Breast epithelium (tissue), 4 donors: ENCODE results near the gene MAN2A1. TPM values are rescaled to one million over a fixed set of nuclear protein-coding genes. Genes with fewer than 3 reads are reported as not detected.

Source experiments
- DNase-seq, 2 donors: peaks; one replicate each; pipeline ENCODE4 v3.0.0-alpha.2; 2019; ENCODE audit warnings: low spot score in 2 of 2
- H3K27ac ChIP-seq, 2 donors: fragments of 200-600 bp; sonication (generic) in 1 of 2; one replicate each; pipeline ENCODE4 v1.5.1; 2016 to 2019; ENCODE audit warnings: mild to moderate bottlenecking in 1 of 2
- H3K27me3 ChIP-seq, 2 donors: fragments of 200-600 bp; sonication (generic) in 1 of 2; one replicate each; pipeline versions ENCODE4 v1.5.1 to v1.6.0; 2017 to 2019; ENCODE audit warnings: control low read depth in 1 of 2, mild to moderate bottlenecking in 1 of 2
- H3K36me3 ChIP-seq: fragments of 200-600 bp; one replicate; pipeline ENCODE4 v1.5.1; 2019
- H3K4me1 ChIP-seq, 2 donors: fragments of 200-600 bp; sonication (generic); one replicate each; pipeline ENCODE4 v1.5.1; 2016 to 2019; ENCODE audit warnings: control low read depth in 1 of 2
- H3K4me3 ChIP-seq, 3 donors: fragments of 200-600 bp; sonication (generic); 1 replicate in 2 of 3; 2 replicates in 1 of 3; pipeline ENCODE4 v1.5.1; 2016 to 2019; ENCODE audit warnings: mild to moderate bottlenecking in 3 of 3, moderate library complexity in 2 of 3
- H3K9me3 ChIP-seq, 2 donors: fragments of 200-600 bp; sonication (generic) in 1 of 2; one replicate each; pipeline ENCODE4 v1.5.1; 2016 to 2019; ENCODE audit warnings: control low read depth in 1 of 2
- CTCF ChIP-seq, 3 donors: fragments of 450-650 bp; IDR thresholded peaks; one replicate each; pipeline ENCODE4 v1.5.1; 2016 to 2017; ENCODE audit warnings: antibody characterized with exemption in 3 of 3, mild to moderate bottlenecking in 3 of 3, moderate library complexity in 3 of 3
- POLR2A ChIP-seq: fragments of 450-650 bp; IDR thresholded peaks from one replicate; pipeline ENCODE4 v1.6.1; 2016; ENCODE audit warnings: antibody characterized with exemption, mild to moderate bottlenecking, moderate library complexity
- POLR2AphosphoS5 ChIP-seq, 3 donors: sonication (generic); formaldehyde crosslinking; IDR thresholded peaks; one replicate each; pipeline ENCODE4 v1.6.1; 2017; ENCODE audit warnings: antibody characterized with exemption in 3 of 3
- intact Hi-C: fragments of 100-400 bp; cut with DNase I; formaldehyde crosslinking; loops from one replicate; pipeline ENCODE4 v1.15.1; 2023; ENCODE audit warnings: low total_unique reads
- total RNA-seq, 3 donors: library from RNA; depleted of rRNA; stranded (reverse); fragments of >200 nt; gene quantifications; one replicate each; pipeline ENCODE4 v1.1.0, GENCODE V29; 2016

The MAN2A1 gene
- total RNA-seq, 3 donors from 2014 or later: 57.9 to 68.6 (median 63.3) TPM

DNA sequence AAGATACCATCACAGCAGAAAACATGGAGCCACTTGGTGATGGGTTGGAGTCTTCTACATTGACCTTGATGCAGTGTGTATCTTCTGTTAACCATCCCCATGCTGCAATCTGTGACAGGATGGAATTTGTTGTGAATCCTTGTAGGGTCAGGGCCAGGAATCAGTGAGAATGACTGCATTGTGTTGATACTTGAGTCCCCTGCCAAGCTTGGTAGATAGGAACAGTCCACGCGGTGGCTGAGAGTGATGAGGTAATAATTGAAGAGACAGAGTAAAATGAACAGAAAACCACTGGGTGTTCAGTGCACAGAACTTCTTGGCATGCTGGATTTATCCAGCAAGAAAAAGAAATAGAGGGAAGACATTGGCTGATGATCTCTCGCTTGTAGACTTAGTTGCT, 217.5 kb downstream of the MAN2A1 start:
- no peaks in the 10 kb centered on the region for H3K4me1 ChIP-seq
- H3K27ac ChIP-seq: no peak overlapping the region
- intact Hi-C loops: no loop called here
- no peak for DNase-seq
- no peaks in the 10 kb centered on the region for H3K27me3 ChIP-seq
- TF ChIP-seq POLR2AphosphoS5 (IDR thresholded peaks at IDR 0.05) (no peak), CTCF (IDR thresholded peaks at IDR 0.05) (no peak), POLR2A (no peak)
- H3K36me3 ChIP-seq: no peaks in the 10 kb centered on the region
- no peak overlapping the region for H3K4me3 ChIP-seq
- H3K9me3 ChIP-seq: no peaks in the 10 kb centered on the region

- no peak for TF ChIP-seq POLR2A
- no peak for TF ChIP-seq POLR2AphosphoS5 (IDR thresholded peaks at IDR 0.05)
- TF ChIP-seq CTCF (IDR thresholded peaks at IDR 0.05): no peak
- Histone ChIP-seq H3K36me3 (no peaks in the 10 kb centered on the region), H3K4me1 (no peaks in the 10 kb centered on the region), H3K9me3 (no peaks in the 10 kb centered on the region), H3K27ac (no peak overlapping the region), H3K4me3 (no peak overlapping the region), H3K27me3 (no peaks in the 10 kb centered on the region)
- intact Hi-C loops: no loop called here
- DNase-seq: no peak
Observed at GRCh38 chr5:109907731-109908130, 218.0 kb downstream of the MAN2A1 start.

GRCh38 chr5:109908366-109908765, 218.6 kb downstream of the MAN2A1 start:
- no peak overlapping the region for H3K27ac ChIP-seq
- no peaks in the 10 kb centered on the region for H3K4me1 ChIP-seq
- no peaks in the 10 kb centered on the region for H3K36me3 ChIP-seq
- intact Hi-C loops: no loop called here
- no peak for TF ChIP-seq CTCF (IDR thresholded peaks at IDR 0.05)
- no peak for TF ChIP-seq POLR2A
- TF ChIP-seq POLR2AphosphoS5 (IDR thresholded peaks at IDR 0.05): no peak
- H3K27me3 ChIP-seq: no peaks in the 10 kb centered on the region
- no peaks in the 10 kb centered on the region for H3K9me3 ChIP-seq
- no peak overlapping the region for H3K4me3 ChIP-seq
- DNase-seq: no peak

DNA sequence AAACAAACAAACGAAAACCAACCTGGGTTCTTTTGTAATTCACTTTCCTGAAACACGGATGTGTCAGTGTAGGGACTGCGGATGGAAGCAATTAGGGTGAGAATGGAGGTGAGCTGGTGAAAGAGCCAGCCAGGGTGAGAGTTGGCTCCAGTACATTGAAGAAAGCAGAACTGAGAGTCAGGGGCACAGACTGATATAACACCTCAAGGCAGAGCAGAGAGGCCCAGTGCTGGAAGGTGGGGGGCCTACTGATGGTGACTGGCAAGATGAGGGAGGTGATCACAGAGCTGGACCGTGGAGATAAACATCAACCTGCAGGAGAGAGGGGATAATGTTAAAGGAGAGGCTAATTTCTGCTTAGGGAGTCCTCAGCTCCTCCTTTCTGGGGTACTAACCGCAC, 221.1 kb downstream of the MAN2A1 start:
- intact Hi-C loops: no loop called here

GRCh38 chr5:109911731-109912130, 222.0 kb downstream of the MAN2A1 start:
- TF ChIP-seq POLR2AphosphoS5 (IDR thresholded peaks at IDR 0.05): no peak
- no peak for TF ChIP-seq POLR2A
- no peak for TF ChIP-seq CTCF (IDR thresholded peaks at IDR 0.05)
- H3K4me1 ChIP-seq: no peaks in the 10 kb centered on the region

More for the DNA sequence above, 221.1 kb downstream of the MAN2A1 start:
- no peak for TF ChIP-seq POLR2A
- no peak for TF ChIP-seq CTCF (IDR thresholded peaks at IDR 0.05)
- no peak for TF ChIP-seq POLR2AphosphoS5 (IDR thresholded peaks at IDR 0.05)
- H3K9me3 ChIP-seq: no peaks in the 10 kb centered on the region
- H3K4me3 ChIP-seq: no peak overlapping the region
- no peak for DNase-seq
- no peaks in the 10 kb centered on the region for H3K36me3 ChIP-seq
- H3K4me1 ChIP-seq: no peaks in the 10 kb centered on the region
- H3K27me3 ChIP-seq: no peaks in the 10 kb centered on the region
- H3K27ac ChIP-seq: peak overlapping the region in 1 of 2 donors; percentile 38

More at GRCh38 chr5:109911731-109912130, 222.0 kb downstream of the MAN2A1 start:
- Histone ChIP-seq H3K4me3 (no peak overlapping the region), H3K36me3 (no peaks in the 10 kb centered on the region), H3K27ac (peak overlapping the region in 1 of 2 donors; percentile 38), H3K27me3 (no peaks in the 10 kb centered on the region), H3K9me3 (no peaks in the 10 kb centered on the region)
- no peak for DNase-seq
- intact Hi-C loops: no loop called here
